Loucy (cell line): Measurements from ENCODE around the gene SMARCAL1.

Source experiments
- EZH2phosphoT487 ChIP-seq: fragments of 200-600 bp; IDR thresholded peaks from 2 replicates; pipeline ENCODE4 v1.6.1; 2018; ENCODE audit warnings: antibody characterized with exemption, mild to moderate bottlenecking, moderate library complexity, borderline replicate concordance
- TF ChIP-seq, protein P1 (sequence below): fragments of 200-600 bp; sonication (generic); conservative IDR thresholded peaks from 2 replicates; pipeline ENCODE4 v1.5.1; 2014; ENCODE audit warnings: mild to moderate bottlenecking, antibody characterized with exemption, low read length

DNA sequence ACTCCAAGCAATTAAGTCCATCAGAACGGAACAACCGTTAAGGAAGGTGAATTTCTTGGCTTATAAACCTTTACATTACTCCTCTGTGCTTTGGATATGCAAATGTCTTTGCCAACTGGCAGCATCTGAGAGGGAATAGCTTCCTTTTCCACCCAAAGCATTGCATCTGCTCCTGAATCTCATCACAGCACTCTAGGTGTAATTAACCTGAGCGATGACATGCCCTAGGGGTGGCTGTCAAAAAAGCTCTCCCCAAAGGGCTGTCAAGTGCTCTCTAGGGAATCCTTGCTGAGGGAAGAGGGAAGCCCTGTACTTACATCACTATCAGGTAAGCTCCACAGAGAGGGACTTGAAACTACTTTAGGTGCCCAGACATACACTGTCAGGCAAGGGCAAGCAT lies 5.5 kb upstream of the SMARCAL1 start:
- TF ChIP-seq, protein P1, sequence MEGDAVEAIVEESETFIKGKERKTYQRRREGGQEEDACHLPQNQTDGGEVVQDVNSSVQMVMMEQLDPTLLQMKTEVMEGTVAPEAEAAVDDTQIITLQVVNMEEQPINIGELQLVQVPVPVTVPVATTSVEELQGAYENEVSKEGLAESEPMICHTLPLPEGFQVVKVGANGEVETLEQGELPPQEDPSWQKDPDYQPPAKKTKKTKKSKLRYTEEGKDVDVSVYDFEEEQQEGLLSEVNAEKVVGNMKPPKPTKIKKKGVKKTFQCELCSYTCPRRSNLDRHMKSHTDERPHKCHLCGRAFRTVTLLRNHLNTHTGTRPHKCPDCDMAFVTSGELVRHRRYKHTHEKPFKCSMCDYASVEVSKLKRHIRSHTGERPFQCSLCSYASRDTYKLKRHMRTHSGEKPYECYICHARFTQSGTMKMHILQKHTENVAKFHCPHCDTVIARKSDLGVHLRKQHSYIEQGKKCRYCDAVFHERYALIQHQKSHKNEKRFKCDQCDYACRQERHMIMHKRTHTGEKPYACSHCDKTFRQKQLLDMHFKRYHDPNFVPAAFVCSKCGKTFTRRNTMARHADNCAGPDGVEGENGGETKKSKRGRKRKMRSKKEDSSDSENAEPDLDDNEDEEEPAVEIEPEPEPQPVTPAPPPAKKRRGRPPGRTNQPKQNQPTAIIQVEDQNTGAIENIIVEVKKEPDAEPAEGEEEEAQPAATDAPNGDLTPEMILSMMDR, result no peak
- no peak for TF ChIP-seq EZH2phosphoT487
